Right lobe of liver (tissue), 4 donors: ENCODE results near the gene TTC38.

ENCODE experiments used
- POLR2A ChIP-seq: fragments of 450-650 bp; IDR thresholded peaks from one replicate; pipeline ENCODE4 v1.6.1; 2017; ENCODE audit warnings: antibody characterized with exemption, mild to moderate bottlenecking
- TF ChIP-seq, protein P1 (sequence below), 4 donors: fragments of 200-600 bp in 3 of 4; fragments of 450-650 bp in 1 of 4; IDR thresholded peaks; one replicate each; pipeline versions ENCODE4 v1.5.1 to v1.8.0; 2016 to 2022; ENCODE audit warnings: antibody characterized with exemption in 4 of 4, mild to moderate bottlenecking in 2 of 4
- donor health status: DM: no; HTN: no; CAD: no.
- donor health status: DM: no; HTN: no; CAD: no.
- donor health status: DM: no; HTN: yes; CAD: no.

DNA sequence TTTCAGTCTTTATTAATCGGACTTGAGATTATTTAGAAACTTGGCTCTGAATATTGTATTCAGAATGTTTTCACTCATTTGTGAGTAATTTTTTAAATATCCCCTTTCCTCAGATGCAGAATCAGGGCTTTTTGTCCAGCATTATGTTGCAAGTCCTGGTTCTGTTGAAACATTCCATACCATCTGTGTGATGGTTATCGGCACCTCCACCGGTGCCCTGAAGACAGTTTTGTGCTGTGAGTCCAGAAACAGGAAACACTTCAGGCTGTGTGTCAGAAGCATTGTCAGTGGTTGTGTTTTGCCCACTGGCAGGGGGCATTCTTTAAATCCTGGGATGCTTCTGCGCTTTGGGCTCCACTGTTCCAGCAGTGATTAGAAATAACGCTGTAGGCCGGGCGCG is 38.1 kb upstream of the TTC38 start:
- TF ChIP-seq, protein P1, sequence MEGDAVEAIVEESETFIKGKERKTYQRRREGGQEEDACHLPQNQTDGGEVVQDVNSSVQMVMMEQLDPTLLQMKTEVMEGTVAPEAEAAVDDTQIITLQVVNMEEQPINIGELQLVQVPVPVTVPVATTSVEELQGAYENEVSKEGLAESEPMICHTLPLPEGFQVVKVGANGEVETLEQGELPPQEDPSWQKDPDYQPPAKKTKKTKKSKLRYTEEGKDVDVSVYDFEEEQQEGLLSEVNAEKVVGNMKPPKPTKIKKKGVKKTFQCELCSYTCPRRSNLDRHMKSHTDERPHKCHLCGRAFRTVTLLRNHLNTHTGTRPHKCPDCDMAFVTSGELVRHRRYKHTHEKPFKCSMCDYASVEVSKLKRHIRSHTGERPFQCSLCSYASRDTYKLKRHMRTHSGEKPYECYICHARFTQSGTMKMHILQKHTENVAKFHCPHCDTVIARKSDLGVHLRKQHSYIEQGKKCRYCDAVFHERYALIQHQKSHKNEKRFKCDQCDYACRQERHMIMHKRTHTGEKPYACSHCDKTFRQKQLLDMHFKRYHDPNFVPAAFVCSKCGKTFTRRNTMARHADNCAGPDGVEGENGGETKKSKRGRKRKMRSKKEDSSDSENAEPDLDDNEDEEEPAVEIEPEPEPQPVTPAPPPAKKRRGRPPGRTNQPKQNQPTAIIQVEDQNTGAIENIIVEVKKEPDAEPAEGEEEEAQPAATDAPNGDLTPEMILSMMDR (IDR thresholded peaks at IDR 0.05) = no peak
- no peak for TF ChIP-seq POLR2A
